Osteoblast (primary cell): ENCODE measurements around the gene CECR2. TPM values are rescaled to one million over a fixed set of nuclear protein-coding genes. Genes with fewer than 3 reads are reported as not detected.

ENCODE experiments used
- DNase-seq: peaks from one replicate; pipeline ENCODE4 v3.0.0; 2011; ENCODE audit warnings: low spot score, mixed read lengths; ENCODE audit not compliant: insufficient read length; ENCODE audit errors: missing footprints
- H2AFZ ChIP-seq: 2 replicates; pipeline ENCODE4 v1.6.0; 2011; ENCODE audit warnings: mild to moderate bottlenecking, low read length
- H3K27ac ChIP-seq: 2 replicates; pipeline ENCODE4 v1.5.1; 2011; ENCODE audit warnings: mild to moderate bottlenecking, low read depth, low read length, moderate library complexity
- H3K27me3 ChIP-seq: 2 replicates; pipeline ENCODE4 v1.6.0; 2012; ENCODE audit warnings: mild to moderate bottlenecking, control low read depth, inconsistent platforms, low read length, moderate library complexity; ENCODE audit not compliant: insufficient read depth
- H3K36me3 ChIP-seq: 2 replicates; pipeline ENCODE4 v1.5.1; 2011; ENCODE audit warnings: mild to moderate bottlenecking, low read length, control low read depth, moderate library complexity; ENCODE audit not compliant: insufficient read depth
- H3K4me1 ChIP-seq: 2 replicates; pipeline ENCODE4 v1.5.1; 2011; ENCODE audit warnings: mild to moderate bottlenecking, low read length, control low read depth, moderate library complexity; ENCODE audit not compliant: insufficient read depth
- H3K4me2 ChIP-seq: 2 replicates; pipeline ENCODE4 v1.6.0; 2011; ENCODE audit warnings: mild to moderate bottlenecking, low read length; ENCODE audit not compliant: insufficient read depth
- H3K4me3 ChIP-seq: fragments of 200-600 bp; sonication (generic); 3 replicates; pipeline ENCODE4 v1.5.1; 2012; ENCODE audit warnings: mild to moderate bottlenecking, low read length, inconsistent platforms; ENCODE audit not compliant: insufficient read depth
- H3K79me2 ChIP-seq: 2 replicates; pipeline ENCODE4 v1.6.0; 2012; ENCODE audit warnings: mild to moderate bottlenecking, low read length, control low read depth, inconsistent platforms; ENCODE audit not compliant: insufficient read depth
- H3K9me3 ChIP-seq: 2 replicates; pipeline ENCODE4 v1.5.1; 2011; ENCODE audit warnings: low read depth, low read length, control low read depth
- H4K20me1 ChIP-seq: 2 replicates; pipeline ENCODE4 v1.6.0; 2012; ENCODE audit warnings: mild to moderate bottlenecking, low read length, control low read depth; ENCODE audit not compliant: insufficient read depth
- total RNA-seq: library from RNA; depleted of rRNA; stranded (reverse); fragments of >200 nt; gene quantifications from 2 replicates; pipeline ENCODE4 v1.2.3, GENCODE V29; 2012
- TF ChIP-seq, protein P1 (sequence below): IDR thresholded peaks from 2 replicates; pipeline ENCODE4 v1.5.1; 2011; ENCODE audit warnings: mild to moderate bottlenecking, low read depth, low read length, moderate library complexity; ENCODE audit errors: extremely low read depth

Gene CECR2
- total RNA-seq, 1 donor = not detected

DNA sequence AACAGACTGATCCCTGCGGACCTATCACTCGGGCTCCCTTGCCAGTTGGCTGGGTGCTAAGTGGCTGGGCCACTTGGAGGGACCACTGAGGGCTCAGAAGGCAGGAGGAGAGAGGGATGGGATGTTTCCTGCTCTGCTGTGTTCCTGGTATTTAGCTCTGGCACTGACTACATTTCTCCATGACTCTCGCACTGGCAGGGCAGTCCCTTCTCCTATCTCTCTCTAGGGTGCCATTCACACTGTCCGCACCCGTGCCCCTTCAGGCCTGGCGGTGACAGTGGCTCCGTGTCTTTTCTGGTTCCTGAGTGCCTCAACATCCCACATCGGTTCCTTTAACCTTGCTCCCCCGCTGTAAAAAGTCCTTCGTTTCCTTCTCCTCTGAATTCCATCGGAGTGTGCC, 31.6 kb upstream of the CECR2 start:
- no peaks in the 10 kb centered on the region for H4K20me1 ChIP-seq
- H3K27me3 ChIP-seq = no peaks in the 10 kb centered on the region
- no peaks in the 10 kb centered on the region for H3K79me2 ChIP-seq
- H2AFZ ChIP-seq = no peak overlapping the region
- no peak overlapping the region for H3K4me3 ChIP-seq
- no peak overlapping the region for H3K4me2 ChIP-seq
- H3K9me3 ChIP-seq = no peaks in the 10 kb centered on the region
- TF ChIP-seq, protein P1, sequence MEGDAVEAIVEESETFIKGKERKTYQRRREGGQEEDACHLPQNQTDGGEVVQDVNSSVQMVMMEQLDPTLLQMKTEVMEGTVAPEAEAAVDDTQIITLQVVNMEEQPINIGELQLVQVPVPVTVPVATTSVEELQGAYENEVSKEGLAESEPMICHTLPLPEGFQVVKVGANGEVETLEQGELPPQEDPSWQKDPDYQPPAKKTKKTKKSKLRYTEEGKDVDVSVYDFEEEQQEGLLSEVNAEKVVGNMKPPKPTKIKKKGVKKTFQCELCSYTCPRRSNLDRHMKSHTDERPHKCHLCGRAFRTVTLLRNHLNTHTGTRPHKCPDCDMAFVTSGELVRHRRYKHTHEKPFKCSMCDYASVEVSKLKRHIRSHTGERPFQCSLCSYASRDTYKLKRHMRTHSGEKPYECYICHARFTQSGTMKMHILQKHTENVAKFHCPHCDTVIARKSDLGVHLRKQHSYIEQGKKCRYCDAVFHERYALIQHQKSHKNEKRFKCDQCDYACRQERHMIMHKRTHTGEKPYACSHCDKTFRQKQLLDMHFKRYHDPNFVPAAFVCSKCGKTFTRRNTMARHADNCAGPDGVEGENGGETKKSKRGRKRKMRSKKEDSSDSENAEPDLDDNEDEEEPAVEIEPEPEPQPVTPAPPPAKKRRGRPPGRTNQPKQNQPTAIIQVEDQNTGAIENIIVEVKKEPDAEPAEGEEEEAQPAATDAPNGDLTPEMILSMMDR = no peak
- no peak overlapping the region for H3K27ac ChIP-seq
- DNase-seq = no peak
- no peaks in the 10 kb centered on the region for H3K4me1 ChIP-seq
- no peaks in the 10 kb centered on the region for H3K36me3 ChIP-seq

DNA sequence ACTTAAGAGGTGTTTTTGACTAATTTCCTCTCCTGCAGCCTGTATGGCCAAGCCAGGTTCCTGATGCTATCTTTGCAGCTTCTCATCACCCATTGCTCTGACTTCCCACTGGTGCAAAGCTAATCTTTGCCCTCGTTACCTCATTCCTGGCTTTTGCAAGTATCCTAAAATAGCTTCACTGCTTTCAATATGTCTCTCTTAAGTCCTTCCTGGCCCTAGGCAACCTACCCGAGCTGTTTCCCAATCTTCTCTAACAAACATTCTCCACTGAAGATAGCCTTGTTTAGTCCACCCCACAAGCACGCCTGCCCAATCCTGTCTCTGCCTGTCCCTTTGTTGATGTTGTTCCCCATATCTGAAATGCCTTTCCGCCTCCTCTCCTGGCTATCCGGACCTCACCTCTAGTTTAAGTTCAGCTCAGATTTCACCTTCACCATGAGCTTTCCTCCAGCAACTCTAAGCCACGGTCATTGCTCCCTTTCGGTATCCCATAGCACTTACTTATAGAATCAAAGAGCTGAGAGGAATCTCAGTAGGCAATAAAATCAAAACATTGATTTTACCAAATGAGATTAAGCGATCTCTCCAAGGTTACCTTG, 30.1 kb upstream of the CECR2 start:
- Histone ChIP-seq H3K27me3 (no peaks in the 10 kb centered on the region), H3K79me2 (no peaks in the 10 kb centered on the region), H3K36me3 (no peaks in the 10 kb centered on the region), H3K9me3 (no peaks in the 10 kb centered on the region), H3K27ac (no peak overlapping the region), H3K4me1 (no peaks in the 10 kb centered on the region), H4K20me1 (no peaks in the 10 kb centered on the region), H3K4me3 (no peak overlapping the region), H2AFZ (no peak overlapping the region), H3K4me2 (no peak overlapping the region)
- no peak for DNase-seq
- TF ChIP-seq, protein P1 = no peak

DNA sequence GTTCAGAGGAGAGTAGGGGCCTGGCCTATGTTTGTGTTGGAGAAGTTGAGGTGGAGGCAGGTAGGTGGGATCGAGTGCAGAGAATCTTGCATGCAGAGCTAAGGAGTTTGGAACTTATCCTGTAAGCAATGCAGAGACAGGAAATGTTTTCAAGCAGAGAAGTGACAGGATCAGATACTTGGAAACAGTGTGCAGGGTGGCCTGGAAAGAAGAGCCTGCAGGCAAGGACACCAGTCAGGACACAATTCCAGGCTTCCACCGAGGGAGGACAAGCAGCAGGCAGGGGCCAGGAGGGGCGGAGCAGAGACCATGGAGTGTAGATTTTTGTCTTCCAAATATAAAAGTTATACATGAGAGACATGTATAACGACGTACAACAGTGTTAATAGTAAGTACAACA, 26.9 kb upstream of the CECR2 start:
- no peaks in the 10 kb centered on the region for H3K4me1 ChIP-seq
- no peak for DNase-seq
- no peaks in the 10 kb centered on the region for H4K20me1 ChIP-seq

DNA sequence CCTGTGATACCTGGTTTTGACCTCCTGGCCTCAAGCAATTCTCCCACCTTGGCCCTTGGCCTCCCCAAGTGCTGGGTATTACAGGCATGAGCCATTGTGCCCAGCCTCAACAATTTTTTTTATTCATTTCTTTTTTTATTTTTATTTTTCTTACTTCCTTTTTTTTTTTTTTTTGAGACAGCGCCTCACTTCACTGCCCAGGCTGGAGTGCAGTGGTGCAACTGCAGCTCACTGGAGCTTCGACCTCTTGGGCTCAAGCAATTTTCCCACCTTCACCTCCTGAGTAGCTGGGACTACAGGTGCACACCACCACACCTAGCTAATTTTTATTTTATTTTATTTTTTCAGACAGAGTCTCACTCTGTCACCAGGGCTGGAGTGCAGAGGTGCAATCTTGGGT, 25.5 kb upstream of the CECR2 start:
- Histone ChIP-seq H3K9me3 (no peaks in the 10 kb centered on the region), H3K79me2 (no peaks in the 10 kb centered on the region), H3K27ac (no peak overlapping the region), H3K36me3 (no peaks in the 10 kb centered on the region), H2AFZ (no peak overlapping the region), H3K4me3 (no peak overlapping the region), H4K20me1 (no peaks in the 10 kb centered on the region), H3K27me3 (no peaks in the 10 kb centered on the region), H3K4me1 (no peaks in the 10 kb centered on the region), H3K4me2 (no peak overlapping the region)
- no peak for DNase-seq
- TF ChIP-seq, protein P1 = no peak

More for the DNA sequence above, 26.9 kb upstream of the CECR2 start:
- H3K79me2 ChIP-seq = no peaks in the 10 kb centered on the region
- TF ChIP-seq, protein P1 = no peak
- no peak overlapping the region for H2AFZ ChIP-seq
- H3K9me3 ChIP-seq = no peaks in the 10 kb centered on the region
- H3K4me3 ChIP-seq = no peak overlapping the region
- H3K27me3 ChIP-seq = no peaks in the 10 kb centered on the region
- no peak overlapping the region for H3K4me2 ChIP-seq
- no peaks in the 10 kb centered on the region for H3K36me3 ChIP-seq
- no peak overlapping the region for H3K27ac ChIP-seq
